Esophagus squamous epithelium (tissue), 4 donors: Measurements from ENCODE around the gene RAPGEF3.

Source experiments
- CTCF ChIP-seq, 6 experiments: fragments of 450-650 bp in 4 of 6; fragments of 200-600 bp in 2 of 6; sonication (generic) in 2 of 6; IDR thresholded peaks; one replicate each; pipeline ENCODE4 v1.5.1; 2016 to 2019; ENCODE audit warnings: antibody characterized with exemption in 6 of 6, mild to moderate bottlenecking in 4 of 6, moderate library complexity in 4 of 6
- POLR2A ChIP-seq, 4 donors: fragments of 450-650 bp; IDR thresholded peaks; one replicate each; pipeline ENCODE4 v1.6.1; 2017; ENCODE audit warnings: antibody characterized with exemption in 4 of 4, mild to moderate bottlenecking in 4 of 4, moderate library complexity in 3 of 4

- TF ChIP-seq CTCF (IDR thresholded peaks at IDR 0.05) (no peak), POLR2A (IDR thresholded peaks at IDR 0.05) (no peak)
Observed at GRCh38 chr12:47776471-47777143, 17.9 kb upstream of the RAPGEF3 start.
